H9 (cell line): Measurements from ENCODE around the gene CREB5. TPM values are rescaled to one million over a fixed set of nuclear protein-coding genes. Genes with fewer than 3 reads are reported as not detected.

Source experiments
- DNase-seq: peaks from one replicate; pipeline ENCODE4 v3.0.0-alpha.2; 2017
- H2AFZ ChIP-seq: one replicate; pipeline ENCODE4 v1.6.1; 2013; ENCODE audit warnings: mild to moderate bottlenecking, low read length, control low read depth, moderate library complexity
- H2AK5ac ChIP-seq: 2 replicates; pipeline ENCODE4 v1.6.1; 2013; ENCODE audit warnings: low read length, control low read depth, mixed read lengths; ENCODE audit not compliant: insufficient read length
- H2BK120ac ChIP-seq: one replicate; pipeline ENCODE4 v1.6.1; 2013; ENCODE audit warnings: low read depth, mild to moderate bottlenecking, low read length, control low read depth, inconsistent platforms; ENCODE audit not compliant: poor library complexity, severe bottlenecking
- H2BK12ac ChIP-seq: 2 replicates; pipeline ENCODE4 v1.6.1; 2013; ENCODE audit warnings: low read length, control low read depth, mixed read lengths, low read depth; ENCODE audit not compliant: insufficient read length
- H2BK15ac ChIP-seq: 2 replicates; pipeline ENCODE4 v1.6.1; 2013; ENCODE audit warnings: low read depth, low read length, control low read depth
- H2BK20ac ChIP-seq: one replicate; pipeline ENCODE4 v1.6.1; 2013; ENCODE audit warnings: low read depth, mild to moderate bottlenecking, low read length, control low read depth, inconsistent platforms; ENCODE audit not compliant: poor library complexity, severe bottlenecking
- H2BK5ac ChIP-seq: 2 replicates; pipeline ENCODE4 v1.6.1; 2013; ENCODE audit warnings: low read length, control low read depth, mixed read lengths; ENCODE audit not compliant: insufficient read length
- H3K14ac ChIP-seq: 2 replicates; pipeline ENCODE4 v1.6.1; 2013; ENCODE audit warnings: low read length, control low read depth; ENCODE audit not compliant: insufficient read depth
- H3K18ac ChIP-seq: 2 replicates; pipeline ENCODE4 v1.6.1; 2013; ENCODE audit warnings: low read depth, mild to moderate bottlenecking, mixed read lengths, low read length, control low read depth; ENCODE audit not compliant: insufficient read length
- H3K23ac ChIP-seq: 2 replicates; pipeline ENCODE4 v1.6.1; 2013; ENCODE audit warnings: low read length, control low read depth, mixed read lengths, low read depth; ENCODE audit not compliant: insufficient read length
- H3K23me2 ChIP-seq: 2 replicates; pipeline ENCODE4 v1.6.1; 2013; ENCODE audit warnings: low read depth, mild to moderate bottlenecking, mixed read lengths, low read length, control low read depth; ENCODE audit not compliant: insufficient read length, poor library complexity, severe bottlenecking
- H3K27ac ChIP-seq: 2 replicates; pipeline ENCODE4 v1.5.1; 2013; ENCODE audit warnings: low read length, control low read depth, mixed read lengths, low read depth; ENCODE audit not compliant: insufficient read length
- H3K27me3 ChIP-seq: 2 replicates; pipeline ENCODE4 v1.6.1; 2013; ENCODE audit warnings: low read length, control low read depth, inconsistent platforms; ENCODE audit not compliant: insufficient read depth
- H3K4ac ChIP-seq: 2 replicates; pipeline ENCODE4 v1.6.1; 2013; ENCODE audit warnings: low read depth, mild to moderate bottlenecking, control low read depth, inconsistent platforms, low read length, moderate library complexity
- H3K4me1 ChIP-seq: 2 replicates; pipeline ENCODE4 v1.6.1; 2013; ENCODE audit warnings: low read length, control low read depth, inconsistent platforms; ENCODE audit not compliant: insufficient read depth
- H3K4me2 ChIP-seq: 2 replicates; pipeline ENCODE4 v1.6.1; 2013; ENCODE audit warnings: low read length, control low read depth, mixed read lengths; ENCODE audit not compliant: insufficient read length, insufficient read depth
- H3K56ac ChIP-seq: 2 replicates; pipeline ENCODE4 v1.6.1; 2013; ENCODE audit warnings: low read depth, mild to moderate bottlenecking, mixed read lengths, low read length, control low read depth; ENCODE audit not compliant: insufficient read length
- H3K79me1 ChIP-seq: 2 replicates; pipeline ENCODE4 v1.6.1; 2013; ENCODE audit warnings: low read depth, mild to moderate bottlenecking, moderate library complexity, low read length, control low read depth, inconsistent platforms; ENCODE audit not compliant: insufficient read depth, poor library complexity, severe bottlenecking
- H3K79me2 ChIP-seq: 2 replicates; pipeline ENCODE4 v1.6.1; 2013; ENCODE audit warnings: low read length, control low read depth, inconsistent platforms; ENCODE audit not compliant: insufficient read depth
- H3K9ac ChIP-seq: 2 replicates; pipeline ENCODE4 v1.6.1; 2013; ENCODE audit warnings: low read length, control low read depth, mixed read lengths; ENCODE audit not compliant: insufficient read length; ENCODE audit errors: extremely low read depth
- H3K9me3 ChIP-seq: one replicate; pipeline ENCODE4 v1.6.1; 2013; ENCODE audit warnings: low read depth, low read length, inconsistent platforms; ENCODE audit not compliant: control insufficient read depth
- H3T11ph ChIP-seq: one replicate; pipeline ENCODE4 v1.6.1; 2013; ENCODE audit warnings: mild to moderate bottlenecking, low read length, control low read depth, inconsistent platforms
- H4K20me1 ChIP-seq: one replicate; pipeline ENCODE4 v1.6.1; 2013; ENCODE audit not compliant: control insufficient read depth, insufficient read length, insufficient read depth
- H4K5ac ChIP-seq: 2 replicates; pipeline ENCODE4 v1.6.1; 2013; ENCODE audit warnings: low read depth, mild to moderate bottlenecking, mixed read lengths, low read length, control low read depth; ENCODE audit not compliant: insufficient read length
- H4K8ac ChIP-seq: replicated peaks from 2 replicates; pipeline ENCODE4 v1.6.1; 2013; ENCODE audit warnings: low read length, control low read depth, mixed read lengths, low read depth; ENCODE audit not compliant: insufficient read length
- H4K91ac ChIP-seq: 2 replicates; pipeline ENCODE4 v1.6.1; 2013; ENCODE audit warnings: low read depth, mild to moderate bottlenecking, moderate library complexity, mixed read lengths, low read length, control low read depth; ENCODE audit not compliant: insufficient read length
- H3K27ac Mint-ChIP-seq, 3 experiments: 2 replicates in 2 of 3; 3 replicates in 1 of 3; pipeline ENCODE4 v1.8.0; 2020 to 2021; ENCODE audit warnings: mixed read lengths in 3 of 3, mild to moderate bottlenecking in 1 of 3, moderate library complexity in 1 of 3
- H3K27me3 Mint-ChIP-seq: 2 replicates; pipeline ENCODE4 v1.8.0; 2021; ENCODE audit warnings: low read depth, mild to moderate bottlenecking, moderate library complexity, mixed read lengths
- H3K36me3 Mint-ChIP-seq, 3 experiments: 2 replicates in 2 of 3; 3 replicates in 1 of 3; pipeline ENCODE4 v1.8.0; 2020 to 2021; ENCODE audit warnings: low read depth in 3 of 3, mixed read lengths in 3 of 3; ENCODE audit not compliant: insufficient read depth in 1 of 3
- H3K4me1 Mint-ChIP-seq, 2 experiments: 2 replicates each; pipeline ENCODE4 v1.8.0; 2020; ENCODE audit warnings: mixed read lengths in 2 of 2
- H3K4me3 Mint-ChIP-seq, 2 experiments: 2 replicates in 1 of 2; 3 replicates in 1 of 2; pipeline ENCODE4 v1.8.0; 2020 to 2021; ENCODE audit warnings: mild to moderate bottlenecking in 2 of 2, mixed read lengths in 2 of 2, moderate library complexity in 1 of 2
- H3K9me3 Mint-ChIP-seq, 2 experiments: 2 replicates in 1 of 2; 3 replicates in 1 of 2; pipeline ENCODE4 v1.8.0; 2020; ENCODE audit warnings: mild to moderate bottlenecking in 2 of 2, mixed read lengths in 2 of 2, moderate library complexity in 1 of 2
- CTCF ChIP-seq: fragments of 200-600 bp; sonication (generic); conservative IDR thresholded peaks from 3 replicates; pipeline ENCODE4 v1.8.0; 2021; ENCODE audit warnings: antibody characterized with exemption, mild to moderate bottlenecking
- WGBS: extraction: QIAGEN DNeasy Blood & Tissue Kit; methylation state at CpG from one replicate; pipeline ENCODE4 v1.1.7; 2013; ENCODE audit warnings: missing lambda C conversion rate, low lambda C conversion rate, mixed read lengths; ENCODE audit not compliant: insufficient read length; ENCODE audit errors: extremely low coverage; 5-methylcytosine and 5-hydroxymethylcytosine counted together
- total RNA-seq: library from RNA; stranded (reverse); gene quantifications from 2 replicates; pipeline ENCODE4 v1.2.1, GENCODE V29; 2021

CREB5 gene
- total RNA-seq, 1 experiment from 2014 or later = 4.0 TPM

- no peak overlapping the region for H4K8ac ChIP-seq
- no peak overlapping the region for H2BK120ac ChIP-seq
- no peak overlapping the region for H3T11ph ChIP-seq
- H4K20me1 ChIP-seq = no peaks in the 10 kb centered on the region
- Mint-ChIP-seq H3K27me3 (no peaks in the 10 kb centered on the region), H3K9me3 (no peaks in the 10 kb centered on the region), H3K27ac (no peak overlapping the region), H3K4me3 (no peak overlapping the region), H3K4me1 (peaks cover 17 to 19% of the 10 kb centered on the region in 2 experiments), H3K36me3 (peaks cover 0 to under 1% (median 0%) of the 10 kb centered on the region in 3 experiments; a peak in 1 of 7 replicates)
- no peak overlapping the region for H3K9ac ChIP-seq
- no peak for TF ChIP-seq CTCF
- no CpG with 5 or more reads among the region's 3 CpGs for WGBS
- H3K79me1 ChIP-seq = no peaks in the 10 kb centered on the region
- no peaks in the 10 kb centered on the region for H3K23me2 ChIP-seq
- no peak overlapping the region for H3K4ac ChIP-seq
- H3K4me1 ChIP-seq = no peaks in the 10 kb centered on the region
- H2BK20ac ChIP-seq = no peak overlapping the region
- no peak overlapping the region for H2BK5ac ChIP-seq
- no peaks in the 10 kb centered on the region for H3K79me2 ChIP-seq
- H3K27me3 ChIP-seq = no peaks in the 10 kb centered on the region
- no peak overlapping the region for H2BK15ac ChIP-seq
- no peak overlapping the region for H3K18ac ChIP-seq
- no peak overlapping the region for H2AFZ ChIP-seq
- H3K56ac ChIP-seq = no peak overlapping the region
- H3K4me2 ChIP-seq = no peak overlapping the region
- H4K91ac ChIP-seq = no peak overlapping the region
- H3K9me3 ChIP-seq = no peaks in the 10 kb centered on the region
- no peak for DNase-seq
- no peak overlapping the region for H3K27ac ChIP-seq
- H3K23ac ChIP-seq = no peak overlapping the region
- H3K14ac ChIP-seq = no peak overlapping the region
- H2BK12ac ChIP-seq = no peak overlapping the region
- H4K5ac ChIP-seq = no peak overlapping the region
- no peak overlapping the region for H2AK5ac ChIP-seq
Observed at GRCh38 chr7:28725045-28725642, 312.8 kb downstream of the CREB5 start.
